Neural cell (in vitro differentiated cells): Measurements from ENCODE around the gene HPSE2. TPM values are rescaled to one million over a fixed set of nuclear protein-coding genes. Genes with fewer than 3 reads are reported as not detected.

Source experiments
- H2AFZ ChIP-seq: fragments of 200-600, 300-800 bp; sonication (generic), shearing (Covaris generic); 2 replicates; pipeline ENCODE4 v1.6.0; 2014; ENCODE audit warnings: low read depth, mild to moderate bottlenecking, antibody characterized with exemption, low read length, moderate library complexity
- H3F3A ChIP-seq: fragments of 200-600 bp; shearing (Covaris generic); 2 replicates; pipeline ENCODE4 v1.6.1; 2016; ENCODE audit warnings: mild to moderate bottlenecking, moderate library complexity, mixed read lengths, antibody characterized with exemption, low read length; ENCODE audit not compliant: insufficient read depth, poor library complexity, severe bottlenecking
- H3K27ac ChIP-seq: fragments of 200-600, 300-800 bp; sonication (generic), shearing (Covaris generic); 2 replicates; pipeline ENCODE4 v1.5.1; 2014; ENCODE audit warnings: mild to moderate bottlenecking, low read length, moderate library complexity
- H3K27me3 ChIP-seq: fragments of 300-800, 200-600 bp; sonication (generic), shearing (Covaris generic); 2 replicates; pipeline ENCODE4 v1.6.0; 2014; ENCODE audit warnings: mild to moderate bottlenecking, low read depth, low read length, moderate library complexity; ENCODE audit not compliant: insufficient read depth
- H3K36me3 ChIP-seq: fragments of 300-800, 200-600 bp; sonication (generic), shearing (Covaris generic); 2 replicates; pipeline ENCODE4 v1.5.1; 2014; ENCODE audit warnings: mild to moderate bottlenecking, antibody characterized with exemption, low read length, moderate library complexity; ENCODE audit not compliant: insufficient read depth
- H3K4me2 ChIP-seq: fragments of 300-800, 200-600 bp; sonication (generic), shearing (Covaris generic); 2 replicates; pipeline ENCODE4 v1.6.0; 2014; ENCODE audit warnings: mild to moderate bottlenecking, low read length
- H3K4me3 ChIP-seq: fragments of 300-800, 200-600 bp; sonication (generic), shearing (Covaris generic); 2 replicates; pipeline ENCODE4 v1.5.1; 2014; ENCODE audit warnings: mild to moderate bottlenecking, low read length, moderate library complexity
- H3K79me2 ChIP-seq: fragments of 200-600 bp; shearing (Covaris generic); replicated peaks from 2 replicates; pipeline ENCODE4 v1.6.0; 2014; ENCODE audit warnings: mild to moderate bottlenecking, low read length, moderate library complexity; ENCODE audit not compliant: insufficient read depth
- H3K9ac ChIP-seq: fragments of 300-800, 200-600 bp; sonication (generic), shearing (Covaris generic); 2 replicates; pipeline ENCODE4 v1.6.1; 2016; ENCODE audit warnings: mild to moderate bottlenecking, low read length, mixed read lengths
- H3K9me2 ChIP-seq: fragments of 200-600 bp; shearing (Covaris generic); 2 replicates; pipeline ENCODE4 v1.6.1; 2016; ENCODE audit warnings: mild to moderate bottlenecking, low read length, mixed read lengths; ENCODE audit not compliant: insufficient read depth
- H3K9me3 ChIP-seq: fragments of 200-600, 300-800 bp; sonication (generic), shearing (Covaris generic); 2 replicates; pipeline ENCODE4 v1.6.1; 2016; ENCODE audit warnings: mild to moderate bottlenecking, mixed run types, low read length, moderate library complexity, mixed read lengths
- H4K20me1 ChIP-seq: fragments of 200-600 bp; shearing (Covaris generic); 2 replicates; pipeline ENCODE4 v1.6.1; 2016; ENCODE audit warnings: mild to moderate bottlenecking, mixed run types; ENCODE audit not compliant: insufficient read depth
- EP300 ChIP-seq: fragments of 450-650 bp; conservative IDR thresholded peaks from 2 replicates; pipeline ENCODE4 v1.6.1; 2014; ENCODE audit warnings: antibody characterized with exemption, mild to moderate bottlenecking, moderate library complexity; ENCODE audit not compliant: poor library complexity, severe bottlenecking
- EZH2 ChIP-seq: fragments of 200-600, 300-800 bp; shearing (Covaris generic), sonication (generic); IDR thresholded peaks from 2 replicates; pipeline ENCODE4 v1.6.1; 2014; ENCODE audit warnings: antibody characterized with exemption, low read length, borderline replicate concordance, mild to moderate bottlenecking; ENCODE audit not compliant: insufficient read depth, poor library complexity, severe bottlenecking
- MXI1 ChIP-seq: fragments of 450-650 bp; conservative IDR thresholded peaks from 2 replicates; pipeline ENCODE4 v1.6.1; 2014; ENCODE audit warnings: antibody characterized with exemption, mild to moderate bottlenecking; ENCODE audit not compliant: poor library complexity, severe bottlenecking
- POLR2AphosphoS5 ChIP-seq: IDR thresholded peaks from 2 replicates; pipeline ENCODE4 v1.6.1; 2012
- RAD21 ChIP-seq: fragments of 450-650 bp; conservative IDR thresholded peaks from 2 replicates; pipeline ENCODE4 v1.6.1; 2014; ENCODE audit warnings: antibody characterized with exemption, mild to moderate bottlenecking, moderate library complexity
- SMC3 ChIP-seq: fragments of 450-650 bp; conservative IDR thresholded peaks from 2 replicates; pipeline ENCODE4 v1.6.1; 2014; ENCODE audit warnings: antibody characterized with exemption, mild to moderate bottlenecking, moderate library complexity; ENCODE audit not compliant: poor library complexity
- TAF1 ChIP-seq: IDR thresholded peaks from 2 replicates; pipeline ENCODE4 v1.6.1; 2012; ENCODE audit warnings: low read depth
- polyA plus RNA-seq: library from polyadenylated mRNA; depleted of rRNA; stranded (reverse); fragments of >200 nt; gene quantifications from 2 replicates; pipeline ENCODE4 v1.2.3, GENCODE V29; 2014
- TF ChIP-seq, protein P1 (sequence below): fragments of 450-650 bp; IDR thresholded peaks from 2 replicates; pipeline ENCODE4 v1.5.1; 2014; ENCODE audit warnings: antibody characterized with exemption, mild to moderate bottlenecking, moderate library complexity; ENCODE audit not compliant: poor library complexity, severe bottlenecking
- TF ChIP-seq, protein P2 (sequence below): IDR thresholded peaks from 2 replicates; pipeline ENCODE4 v1.6.1; 2012; ENCODE audit warnings: borderline replicate concordance

Gene HPSE2
- polyA plus RNA-seq, 1 donor from 2014 or later = not detected

DNA sequence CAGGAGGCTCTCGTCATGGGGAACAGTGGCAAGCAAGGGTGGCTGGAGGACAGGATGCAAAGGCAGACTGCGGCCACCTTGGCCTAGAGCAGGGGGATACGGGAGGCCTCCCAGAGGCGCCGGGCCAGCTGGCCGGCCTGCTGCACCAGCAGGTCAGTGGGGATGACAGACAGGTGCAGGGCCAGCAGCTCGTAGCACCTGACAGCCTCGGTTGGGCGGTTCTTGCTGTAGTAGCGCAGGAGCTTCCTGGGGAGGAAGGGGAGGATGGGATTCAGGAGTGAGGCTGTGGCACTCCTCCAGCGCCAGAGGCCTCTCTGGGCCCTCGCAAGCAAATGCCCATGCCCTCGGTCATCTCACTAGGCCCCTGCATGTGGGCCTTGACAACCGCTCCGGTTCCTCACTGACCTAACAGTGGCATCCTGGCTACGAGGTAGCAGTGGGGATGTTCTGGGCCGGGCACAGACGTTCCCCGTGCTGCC is 818.1 kb downstream of the HPSE2 start:
- H3F3A ChIP-seq = no peaks in the 10 kb centered on the region
- H3K27me3 ChIP-seq = no peaks in the 10 kb centered on the region
- no peak overlapping the region for H3K9ac ChIP-seq
- H3K27ac ChIP-seq = no peak overlapping the region
- TF ChIP-seq EZH2 (no peak), EP300 (no peak), SMC3 (no peak), POLR2AphosphoS5 (no peak), TAF1 (no peak), RAD21 (no peak)
- no peaks in the 10 kb centered on the region for H3K79me2 ChIP-seq
- H3K9me3 ChIP-seq = no peaks in the 10 kb centered on the region
- no peaks in the 10 kb centered on the region for H3K9me2 ChIP-seq
- no peaks in the 10 kb centered on the region for H3K36me3 ChIP-seq
- no peak overlapping the region for H3K4me3 ChIP-seq
- no peak overlapping the region for H2AFZ ChIP-seq
- no peak overlapping the region for H3K4me2 ChIP-seq
- no peaks in the 10 kb centered on the region for H4K20me1 ChIP-seq

DNA sequence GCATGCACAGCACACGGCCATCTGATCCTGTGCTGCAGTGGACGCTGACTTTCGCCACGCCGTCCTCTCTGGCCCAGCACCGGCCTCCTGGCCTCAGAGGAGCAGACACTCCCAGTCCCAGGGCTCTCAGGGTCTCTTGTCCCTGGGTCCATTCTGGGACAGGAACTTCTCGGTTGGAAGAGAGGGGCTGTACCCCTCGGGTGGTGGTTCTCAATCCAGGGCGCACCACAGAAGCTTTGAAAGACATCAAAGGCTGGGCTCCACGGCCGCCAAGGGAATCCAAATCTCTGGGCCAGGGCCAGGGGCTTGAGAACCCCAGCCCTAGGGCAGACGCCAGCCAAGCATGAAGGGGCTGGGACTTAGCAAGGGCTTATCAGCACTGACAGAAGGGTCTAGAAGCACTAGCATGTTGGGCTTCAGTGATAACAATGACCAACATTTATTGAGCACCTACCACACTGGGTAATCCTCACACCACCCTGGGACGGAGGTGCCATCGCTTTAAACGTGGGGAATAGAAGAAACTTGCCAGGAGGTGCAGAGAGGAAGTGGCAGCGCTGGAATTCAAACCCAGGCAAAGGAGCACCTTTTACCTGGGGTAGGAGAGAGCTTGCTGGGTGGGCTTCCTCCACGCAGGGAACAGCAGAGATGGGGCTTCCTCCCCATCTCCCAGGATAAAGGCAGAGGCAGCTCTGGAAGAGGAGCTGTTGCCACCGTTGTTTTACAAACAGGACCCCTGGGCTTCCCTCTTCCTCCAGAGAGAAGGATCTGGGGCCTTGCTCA is 818.9 kb downstream of the HPSE2 start:
- no peaks in the 10 kb centered on the region for H4K20me1 ChIP-seq
- H3K4me3 ChIP-seq = no peak overlapping the region
- H3K9ac ChIP-seq = no peak overlapping the region
- H2AFZ ChIP-seq = no peak overlapping the region
- no peak overlapping the region for H3K4me2 ChIP-seq
- no peaks in the 10 kb centered on the region for H3K9me2 ChIP-seq
- TF ChIP-seq POLR2AphosphoS5 = no peak
- TF ChIP-seq MXI1 = no peak
- no peak for TF ChIP-seq EP300
- TF ChIP-seq, protein P1, sequence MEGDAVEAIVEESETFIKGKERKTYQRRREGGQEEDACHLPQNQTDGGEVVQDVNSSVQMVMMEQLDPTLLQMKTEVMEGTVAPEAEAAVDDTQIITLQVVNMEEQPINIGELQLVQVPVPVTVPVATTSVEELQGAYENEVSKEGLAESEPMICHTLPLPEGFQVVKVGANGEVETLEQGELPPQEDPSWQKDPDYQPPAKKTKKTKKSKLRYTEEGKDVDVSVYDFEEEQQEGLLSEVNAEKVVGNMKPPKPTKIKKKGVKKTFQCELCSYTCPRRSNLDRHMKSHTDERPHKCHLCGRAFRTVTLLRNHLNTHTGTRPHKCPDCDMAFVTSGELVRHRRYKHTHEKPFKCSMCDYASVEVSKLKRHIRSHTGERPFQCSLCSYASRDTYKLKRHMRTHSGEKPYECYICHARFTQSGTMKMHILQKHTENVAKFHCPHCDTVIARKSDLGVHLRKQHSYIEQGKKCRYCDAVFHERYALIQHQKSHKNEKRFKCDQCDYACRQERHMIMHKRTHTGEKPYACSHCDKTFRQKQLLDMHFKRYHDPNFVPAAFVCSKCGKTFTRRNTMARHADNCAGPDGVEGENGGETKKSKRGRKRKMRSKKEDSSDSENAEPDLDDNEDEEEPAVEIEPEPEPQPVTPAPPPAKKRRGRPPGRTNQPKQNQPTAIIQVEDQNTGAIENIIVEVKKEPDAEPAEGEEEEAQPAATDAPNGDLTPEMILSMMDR = no peak
- H3K79me2 ChIP-seq = no peaks in the 10 kb centered on the region
- H3K27ac ChIP-seq = no peak overlapping the region
- no peaks in the 10 kb centered on the region for H3K27me3 ChIP-seq
- no peaks in the 10 kb centered on the region for H3K36me3 ChIP-seq
- no peaks in the 10 kb centered on the region for H3F3A ChIP-seq
- H3K9me3 ChIP-seq = no peaks in the 10 kb centered on the region

DNA sequence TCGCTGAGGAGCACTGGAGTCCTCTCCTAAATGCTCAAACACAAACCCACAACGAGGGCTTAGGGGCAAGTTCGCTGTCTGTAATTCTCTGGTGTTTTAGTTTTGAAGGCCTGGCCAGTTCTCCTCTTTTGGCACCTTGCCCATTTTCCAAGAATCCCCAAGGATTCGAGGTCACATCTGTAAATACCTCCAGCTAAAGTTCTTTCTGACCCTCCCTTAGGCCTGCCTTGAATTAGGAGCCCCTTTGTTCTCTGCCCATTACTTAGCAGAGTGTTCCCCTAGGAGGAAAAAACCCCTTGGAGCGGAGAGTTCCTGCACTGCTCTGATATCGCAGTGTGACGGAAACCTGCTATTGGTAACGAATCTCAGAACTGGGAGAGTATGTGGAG is 819.9 kb downstream of the HPSE2 start:
- H3K27ac ChIP-seq = no peak overlapping the region

More for the DNA sequence above, 819.9 kb downstream of the HPSE2 start:
- no peak overlapping the region for H2AFZ ChIP-seq
- no peaks in the 10 kb centered on the region for H3K36me3 ChIP-seq
- H3K9me3 ChIP-seq = no peaks in the 10 kb centered on the region
- no peaks in the 10 kb centered on the region for H3K27me3 ChIP-seq
- H3K4me3 ChIP-seq = no peak overlapping the region
- TF ChIP-seq EZH2 = no peak
- no peak for TF ChIP-seq MXI1
- TF ChIP-seq, protein P2, sequence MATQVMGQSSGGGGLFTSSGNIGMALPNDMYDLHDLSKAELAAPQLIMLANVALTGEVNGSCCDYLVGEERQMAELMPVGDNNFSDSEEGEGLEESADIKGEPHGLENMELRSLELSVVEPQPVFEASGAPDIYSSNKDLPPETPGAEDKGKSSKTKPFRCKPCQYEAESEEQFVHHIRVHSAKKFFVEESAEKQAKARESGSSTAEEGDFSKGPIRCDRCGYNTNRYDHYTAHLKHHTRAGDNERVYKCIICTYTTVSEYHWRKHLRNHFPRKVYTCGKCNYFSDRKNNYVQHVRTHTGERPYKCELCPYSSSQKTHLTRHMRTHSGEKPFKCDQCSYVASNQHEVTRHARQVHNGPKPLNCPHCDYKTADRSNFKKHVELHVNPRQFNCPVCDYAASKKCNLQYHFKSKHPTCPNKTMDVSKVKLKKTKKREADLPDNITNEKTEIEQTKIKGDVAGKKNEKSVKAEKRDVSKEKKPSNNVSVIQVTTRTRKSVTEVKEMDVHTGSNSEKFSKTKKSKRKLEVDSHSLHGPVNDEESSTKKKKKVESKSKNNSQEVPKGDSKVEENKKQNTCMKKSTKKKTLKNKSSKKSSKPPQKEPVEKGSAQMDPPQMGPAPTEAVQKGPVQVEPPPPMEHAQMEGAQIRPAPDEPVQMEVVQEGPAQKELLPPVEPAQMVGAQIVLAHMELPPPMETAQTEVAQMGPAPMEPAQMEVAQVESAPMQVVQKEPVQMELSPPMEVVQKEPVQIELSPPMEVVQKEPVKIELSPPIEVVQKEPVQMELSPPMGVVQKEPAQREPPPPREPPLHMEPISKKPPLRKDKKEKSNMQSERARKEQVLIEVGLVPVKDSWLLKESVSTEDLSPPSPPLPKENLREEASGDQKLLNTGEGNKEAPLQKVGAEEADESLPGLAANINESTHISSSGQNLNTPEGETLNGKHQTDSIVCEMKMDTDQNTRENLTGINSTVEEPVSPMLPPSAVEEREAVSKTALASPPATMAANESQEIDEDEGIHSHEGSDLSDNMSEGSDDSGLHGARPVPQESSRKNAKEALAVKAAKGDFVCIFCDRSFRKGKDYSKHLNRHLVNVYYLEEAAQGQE = no peak
- no peak overlapping the region for H3K4me2 ChIP-seq
- no peak overlapping the region for H3K9ac ChIP-seq
- no peaks in the 10 kb centered on the region for H3K9me2 ChIP-seq
- no peaks in the 10 kb centered on the region for H3K79me2 ChIP-seq
- no peaks in the 10 kb centered on the region for H4K20me1 ChIP-seq
- H3F3A ChIP-seq = no peaks in the 10 kb centered on the region
